PC-3 (cell line): ENCODE data around the gene KDM4F. TPM values are rescaled to one million over a fixed set of nuclear protein-coding genes. Genes with fewer than 3 reads are reported as not detected.

Experiments used
- ATAC-seq: fragments of 200-7000 bp; cut with Tn5 transposase; 2 replicates; pipeline ENCODE4 v1.9.1; 2020; ENCODE audit warnings: mild to moderate bottlenecking, moderate library complexity
- BruUV-seq: library from RNA; stranded (reverse); fragments of 400-500 nt; replicated peaks from 2 replicates; lab custom pipeline; 2021; lab: Mats Ljungman, UMichigan
- CTCF ChIA-PET: fragments of 300-600 bp; sonication (Branson Sonifier 250); formaldehyde crosslinking; loops from one replicate; lab custom pipeline; 2022; ENCODE audit warnings: antibody characterized with exemption; lab: Charles Lee
- POLR2A ChIA-PET: fragments of 300-600 bp; sonication (Branson Sonifier 250); formaldehyde crosslinking; loops from one replicate; lab custom pipeline; 2022; ENCODE audit warnings: antibody characterized with exemption; ENCODE audit not compliant: unreplicated experiment; lab: Charles Lee
- DNase-seq: peaks from one replicate; pipeline ENCODE4 v3.0.0-alpha.2; 2015
- H2AFZ ChIP-seq: fragments of 300-600 bp; sonication (generic); 2 replicates; pipeline ENCODE4 v1.6.0; 2016; ENCODE audit warnings: antibody characterized with exemption, low read length
- H3F3A ChIP-seq: fragments of 300-600 bp; sonication (generic); one replicate; pipeline ENCODE4 v1.6.0; 2017; ENCODE audit warnings: antibody characterized with exemption, low read length, control low read depth, mild to moderate bottlenecking; ENCODE audit not compliant: unreplicated experiment
- H3K27ac ChIP-seq: fragments of 300-600 bp; sonication (generic); 2 replicates; pipeline ENCODE4 v1.5.1; 2016; ENCODE audit warnings: mild to moderate bottlenecking, low read length
- H3K27me3 ChIP-seq: fragments of 300-600 bp; sonication (generic); 2 replicates; pipeline ENCODE4 v1.6.1; 2016; ENCODE audit warnings: low read length, mixed read lengths
- H3K36me3 ChIP-seq: fragments of 300-600 bp; sonication (generic); 2 replicates; pipeline ENCODE4 v1.6.1; 2016; ENCODE audit warnings: low read depth, mixed run types, low read length, mixed read lengths
- H3K4me1 ChIP-seq: fragments of 300-600 bp; sonication (generic); 2 replicates; pipeline ENCODE4 v1.5.1; 2016; ENCODE audit warnings: low read length; ENCODE audit not compliant: insufficient read depth
- H3K4me2 ChIP-seq: fragments of 300-600 bp; sonication (generic); 2 replicates; pipeline ENCODE4 v1.6.0; 2016; ENCODE audit warnings: low read length
- H3K4me3 ChIP-seq: fragments of 300-600 bp; sonication (generic); 2 replicates; pipeline ENCODE4 v1.5.1; 2016; ENCODE audit warnings: mild to moderate bottlenecking, low read length, mixed read lengths
- H3K79me2 ChIP-seq: fragments of 300-600 bp; sonication (generic); 2 replicates; pipeline ENCODE4 v1.6.1; 2017; ENCODE audit warnings: low read length, mixed read lengths
- H3K9ac ChIP-seq: fragments of 300-600 bp; sonication (generic); 2 replicates; pipeline ENCODE4 v1.6.0; 2016; ENCODE audit warnings: mild to moderate bottlenecking, low read length
- H3K9me2 ChIP-seq: fragments of 300-600 bp; sonication (generic); replicated peaks from 2 replicates; pipeline ENCODE4 v1.6.1; 2016; ENCODE audit warnings: mixed run types, low read length, mixed read lengths
- H3K9me3 ChIP-seq: fragments of 300-600 bp; sonication (generic); 2 replicates; pipeline ENCODE4 v1.6.1; 2016; ENCODE audit warnings: low read length, mixed read lengths
- H4K20me1 ChIP-seq: fragments of 300-600 bp; sonication (generic); 2 replicates; pipeline ENCODE4 v1.6.1; 2016; ENCODE audit warnings: low read length, mixed read lengths
- CTCF ChIP-seq: fragments of 300-600 bp; sonication (generic); conservative IDR thresholded peaks from 2 replicates; pipeline ENCODE4 v1.5.1; 2017; ENCODE audit warnings: antibody characterized with exemption, low read depth, mild to moderate bottlenecking, low read length
- EZH2 ChIP-seq: fragments of 300-600 bp; sonication (generic); IDR thresholded peaks from one replicate; pipeline ENCODE4 v1.6.1; 2017; ENCODE audit warnings: antibody characterized with exemption, mild to moderate bottlenecking, low read length; ENCODE audit not compliant: unreplicated experiment
- EZH2phosphoT487 ChIP-seq: fragments of 300-600 bp; sonication (generic); IDR thresholded peaks from 2 replicates; pipeline ENCODE4 v1.6.1; 2018; ENCODE audit warnings: mild to moderate bottlenecking, antibody characterized with exemption, low read length, borderline replicate concordance
- intact Hi-C: fragments of 100-400 bp; cut with micrococcal nuclease; formaldehyde crosslinking; loops from 2 replicates; pipeline ENCODE4 v1.9.0; 2023
- total RNA-seq: library from RNA; depleted of rRNA; stranded (reverse); fragments of >200 nt; gene quantifications from 2 replicates; pipeline ENCODE4 v1.2.3, GENCODE V29; 2014

KDM4F gene
- total RNA-seq, 1 experiment from 2014 or later: not detected

- Histone ChIP-seq H3K79me2 (peaks cover 43% of the 10 kb centered on the region), H3K4me1 (peaks cover 23% of the 10 kb centered on the region), H3K9me2 (no peaks in the 10 kb centered on the region), H3K36me3 (no peaks in the 10 kb centered on the region), H3K9ac (peak overlapping the region; percentile 79), H3F3A (no peaks in the 10 kb centered on the region), H3K4me2 (peak overlapping the region; percentile 91), H3K27ac (0 out of 2 replicates have a peak overlapping the region, but pooled peaks have one; percentile 67), H3K27me3 (no peaks in the 10 kb centered on the region), H4K20me1 (peaks cover 7% of the 10 kb centered on the region; the same call in 1 of the 2 replicates), H3K4me3 (peak overlapping the region; percentile 82), H3K9me3 (no peaks in the 10 kb centered on the region), H2AFZ (peak overlapping the region; percentile 78)
- TF ChIP-seq EZH2 (no peak), EZH2phosphoT487 (no peak), CTCF (no peak)
- intact Hi-C loops: loop anchor here (1.0 to 10.0 kb wide), 8 partner anchors 21 to 1359 kb away; partner anchors contain the start of genes AMOTL1, ENDOD1 and SESN3
- CTCF ChIA-PET: interaction anchor here (0.7 to 1.8 kb wide), 4 partner anchors 50 to 637 kb away, joined by 3 to 10 read pairs (median 4); partner anchors contain the start of genes CWC15 and KDM4D
- POLR2A ChIA-PET: interaction anchor here (0.6 to 1.1 kb wide), 2 partner anchors 79 to 278 kb away, joined by 3 to 4 read pairs; no protein-coding TSS in a partner anchor
- DNase-seq (peak; percentile 97), ATAC-seq (peak; percentile 65)
- no TSS peak for BruUV-seq
Measured at GRCh38 chr11:95068549-95068948, 19.3 kb downstream of the KDM4F start.

- Histone ChIP-seq H3K4me3 (no peak overlapping the region), H2AFZ (no peak overlapping the region), H3K9me3 (no peaks in the 10 kb centered on the region), H3K27me3 (no peaks in the 10 kb centered on the region), H3K9me2 (no peaks in the 10 kb centered on the region), H3K27ac (no peak overlapping the region), H4K20me1 (peaks cover 7% of the 10 kb centered on the region; the same call in 1 of the 2 replicates), H3K9ac (no peak overlapping the region), H3K4me2 (peak overlapping the region; percentile 91; the same call in 1 of the 2 replicates), H3F3A (no peaks in the 10 kb centered on the region), H3K79me2 (peaks cover 43% of the 10 kb centered on the region), H3K36me3 (no peaks in the 10 kb centered on the region), H3K4me1 (peaks cover 31% of the 10 kb centered on the region)
- TF ChIP-seq CTCF (no peak), EZH2phosphoT487 (no peak), EZH2 (no peak)
- intact Hi-C loops: no loop called here
- no peak for DNase-seq
- no peak for ATAC-seq
- BruUV-seq: no TSS peak
- CTCF ChIA-PET: no interaction called here
- POLR2A ChIA-PET: no interaction called here
Measured at GRCh38 chr11:95070471-95070870, 21.2 kb downstream of the KDM4F start.

GRCh38 chr11:95072948-95073347 lies 23.7 kb downstream of the KDM4F start:
- Histone ChIP-seq H3K9me2 (no peaks in the 10 kb centered on the region), H3K27ac (no peak overlapping the region), H3K4me3 (no peak overlapping the region), H3F3A (no peaks in the 10 kb centered on the region), H3K36me3 (no peaks in the 10 kb centered on the region), H4K20me1 (peaks cover 7% of the 10 kb centered on the region; the same call in 1 of the 2 replicates), H3K9me3 (no peaks in the 10 kb centered on the region), H3K4me1 (peaks cover 39% of the 10 kb centered on the region), H3K9ac (no peak overlapping the region), H3K4me2 (no peak overlapping the region), H3K27me3 (no peaks in the 10 kb centered on the region), H3K79me2 (peaks cover 37% of the 10 kb centered on the region), H2AFZ (no peak overlapping the region)
- POLR2A ChIA-PET: no interaction called here
- no TSS peak for BruUV-seq
- DNase-seq: peak; percentile 35
- TF ChIP-seq EZH2phosphoT487 (no peak), CTCF (no peak), EZH2 (no peak)
- ATAC-seq: no peak
- CTCF ChIA-PET: no interaction called here
- intact Hi-C loops: no loop called here
